Measurements from ENCODE around the gene FUT9.

DNA sequence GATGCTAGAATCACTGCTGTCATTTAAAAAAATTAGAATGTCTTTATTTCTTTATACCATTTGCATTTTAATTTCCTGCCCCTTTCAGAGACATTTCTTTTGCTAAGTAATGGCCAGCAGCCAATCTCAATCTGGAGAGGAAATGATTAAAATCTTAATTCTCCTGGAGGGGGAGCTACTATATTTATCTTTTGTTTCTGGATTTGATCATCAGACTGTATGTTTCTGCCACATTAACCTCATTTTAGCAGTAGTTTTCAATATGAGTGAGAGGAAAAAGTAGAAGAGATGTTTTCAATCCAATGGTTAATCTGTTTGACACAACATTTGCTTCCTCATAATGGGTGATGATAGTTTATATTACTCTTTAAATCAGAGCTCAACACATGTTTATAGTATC, 138.0 kb downstream of the FUT9 start:
- TF ChIP-seq POLR2A (IDR thresholded peaks at IDR 0.05; ENCODE audit: low read length) (no peak), GATA1 (IDR thresholded peaks at IDR 0.05; ENCODE audit: low read depth, low read length) (no peak)
